Breast epithelium (tissue), 3 donors: ENCODE measurements around the gene GTF2H4.

ENCODE experiments used
- POLR2A ChIP-seq: fragments of 450-650 bp; IDR thresholded peaks from one replicate; pipeline ENCODE4 v1.6.1; 2016; ENCODE audit warnings: antibody characterized with exemption, mild to moderate bottlenecking, moderate library complexity
- POLR2AphosphoS5 ChIP-seq, 3 donors: sonication (generic); formaldehyde crosslinking; IDR thresholded peaks; one replicate each; pipeline ENCODE4 v1.6.1; 2017; ENCODE audit warnings: antibody characterized with exemption in 3 of 3

GRCh38 chr6:30939473-30939872, 31.5 kb downstream of the GTF2H4 start:
- TF ChIP-seq POLR2A (no peak), POLR2AphosphoS5 (IDR thresholded peaks at IDR 0.05) (no peak)
